HG03095 (cell line): ENCODE results near the gene TBX15.
"Not testable (repeated sequence)": the region's sequence is repeated elsewhere in the genome, so short reads cannot be mapped to it uniquely, and the experiment has no call there.

Experiments
- ATAC-seq: cut with Tn5 transposase; IDR thresholded peaks from one replicate; pipeline ENCODE4 v1.9.1; 2021; ENCODE audit warnings: moderate library complexity; ENCODE audit not compliant: unreplicated experiment

Gene TBX15

GRCh38 chr1:118960567-118961136 lies 27.5 kb downstream of the TBX15 start:
- ATAC-seq: no peak

GRCh38 chr1:118960026-118960561 lies 28.0 kb downstream of the TBX15 start:
- peak; percentile 88 for ATAC-seq

DNA sequence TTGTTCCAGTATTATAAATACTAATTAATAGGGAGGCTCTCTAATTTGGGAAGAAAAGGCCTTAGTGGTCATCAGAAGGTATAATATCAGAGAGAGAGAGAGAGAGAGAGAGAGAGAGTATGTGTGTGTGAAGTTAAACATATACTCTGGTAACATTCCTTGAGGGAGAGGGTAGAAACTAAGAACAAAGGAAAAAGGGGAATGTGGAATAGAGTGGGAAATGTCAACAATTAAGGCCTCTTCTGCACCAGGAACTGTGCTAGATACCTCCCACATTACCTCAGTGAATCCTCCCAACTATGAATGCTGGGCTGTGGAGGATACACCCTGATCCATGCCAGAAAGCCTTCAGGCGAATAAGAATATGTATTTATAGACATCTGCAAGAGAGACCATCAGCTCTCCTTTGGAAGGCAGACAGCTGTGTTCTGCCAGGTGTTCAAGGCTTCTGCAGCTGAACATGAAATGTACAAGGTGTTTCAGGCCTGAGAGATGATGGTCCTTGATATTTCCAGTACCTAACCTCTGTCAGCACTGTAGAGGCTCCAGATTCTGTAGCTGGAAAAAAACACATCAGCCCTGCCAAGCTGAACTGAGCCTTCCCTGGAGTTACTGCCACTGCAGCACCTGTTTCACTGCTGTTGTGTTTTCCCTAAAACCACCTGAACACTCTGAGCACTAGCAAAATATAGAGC lies 29.1 kb downstream of the TBX15 start:
- ATAC-seq: no peak

GRCh38 chr1:118958140-118958539 lies 30.0 kb downstream of the TBX15 start:
- ATAC-seq: no peak

- not testable (repeated sequence) for ATAC-seq
Observed at GRCh38 chr1:118957579-118957978, 30.6 kb downstream of the TBX15 start.

DNA sequence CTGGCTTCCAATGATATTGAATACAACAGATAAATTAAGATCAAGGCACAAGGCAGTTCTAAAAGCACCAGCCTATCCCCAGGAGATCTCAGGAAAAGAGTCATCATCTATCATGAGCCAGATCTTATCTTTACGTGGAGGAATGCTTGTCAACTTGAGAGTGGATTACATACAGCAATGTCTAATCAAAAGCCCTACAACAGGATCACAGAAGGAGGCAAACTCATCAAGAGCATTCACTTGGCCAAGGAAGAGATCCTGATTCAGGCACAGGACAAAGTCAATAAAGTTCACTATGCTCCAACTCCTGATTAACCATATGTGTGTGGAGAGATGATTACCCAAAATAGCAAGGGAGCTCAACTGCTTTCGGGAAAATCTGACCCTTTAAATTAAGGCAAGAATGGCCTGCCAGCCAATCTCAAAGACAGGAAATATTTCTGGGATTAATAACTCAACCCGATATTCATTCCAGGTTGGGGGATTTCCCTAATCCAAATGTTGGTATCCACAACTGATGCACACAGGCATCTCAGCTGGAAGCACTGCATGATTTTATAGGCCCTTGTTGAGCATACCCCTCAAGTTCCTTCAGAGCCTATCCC lies 33.7 kb downstream of the TBX15 start:
- ATAC-seq: no peak

DNA sequence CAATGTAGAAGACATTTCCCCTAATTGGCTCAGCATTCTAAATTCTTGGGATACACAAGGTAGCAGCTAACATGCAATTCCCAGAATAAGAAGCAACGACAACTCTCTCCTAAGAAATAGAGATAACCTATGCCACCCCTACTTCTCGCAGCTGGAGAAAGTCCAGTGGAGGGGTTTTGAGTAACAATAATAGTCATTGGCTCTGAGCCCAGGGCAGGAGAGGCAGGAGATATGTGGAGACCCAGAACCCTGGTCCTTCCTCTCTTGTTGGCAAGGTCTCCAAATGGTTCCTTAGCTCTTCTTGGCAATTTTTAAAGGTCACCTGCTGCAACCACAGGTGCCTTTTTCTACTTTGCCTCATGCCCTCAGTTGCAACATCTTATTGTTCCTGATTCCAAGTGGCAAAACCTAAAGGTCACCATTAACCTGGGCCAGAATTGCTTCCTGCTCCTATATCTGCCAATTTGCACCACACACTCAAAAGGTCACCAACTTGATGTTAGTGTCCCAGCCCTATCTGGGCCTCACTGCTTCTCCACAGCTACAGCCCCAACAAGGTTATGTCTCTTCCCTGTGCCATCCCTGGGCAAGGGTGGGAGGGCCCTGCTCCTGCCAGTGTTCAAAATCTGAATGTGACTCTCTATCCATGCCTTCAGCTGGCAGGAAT lies 36.7 kb downstream of the TBX15 start:
- ATAC-seq: no peak

DNA sequence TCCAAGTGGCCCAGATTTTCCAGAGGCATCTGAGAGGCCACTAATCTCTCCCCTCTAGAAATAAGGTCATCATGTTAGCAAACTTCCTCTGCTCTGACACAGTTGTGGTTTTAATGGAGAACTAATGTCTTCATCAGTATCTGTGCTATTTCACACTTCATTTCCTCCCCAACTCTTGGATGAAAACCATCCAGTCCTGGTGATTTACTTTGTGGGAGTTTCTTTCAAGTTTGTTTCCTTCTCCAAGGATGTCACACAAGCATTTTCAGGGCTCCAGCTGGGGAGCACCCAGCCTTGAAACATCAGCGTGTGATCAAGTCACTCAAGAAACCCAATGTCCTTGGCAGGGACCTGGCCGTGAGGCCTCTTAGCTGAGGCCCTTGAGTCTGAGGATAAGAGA lies 38.8 kb downstream of the TBX15 start:
- no peak for ATAC-seq

DNA sequence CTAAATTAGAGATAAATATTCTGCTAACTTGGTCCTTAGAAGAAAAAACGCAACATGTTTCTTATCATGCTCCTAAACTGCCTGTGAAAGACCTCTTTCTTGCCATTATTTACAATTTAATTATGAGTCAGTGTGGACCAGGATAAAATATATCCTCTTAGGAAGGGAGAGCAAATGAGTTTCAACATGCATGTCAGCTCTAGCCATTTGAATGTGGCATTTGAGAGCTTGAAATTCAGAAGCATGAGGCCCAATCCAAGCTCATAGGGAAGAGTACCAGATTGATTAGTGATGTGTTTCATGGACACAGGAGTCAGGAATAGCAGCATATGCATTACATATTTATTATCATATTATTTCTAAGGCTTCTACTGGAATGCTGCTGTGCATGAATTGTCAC lies 39.3 kb downstream of the TBX15 start:
- no peak for ATAC-seq

DNA sequence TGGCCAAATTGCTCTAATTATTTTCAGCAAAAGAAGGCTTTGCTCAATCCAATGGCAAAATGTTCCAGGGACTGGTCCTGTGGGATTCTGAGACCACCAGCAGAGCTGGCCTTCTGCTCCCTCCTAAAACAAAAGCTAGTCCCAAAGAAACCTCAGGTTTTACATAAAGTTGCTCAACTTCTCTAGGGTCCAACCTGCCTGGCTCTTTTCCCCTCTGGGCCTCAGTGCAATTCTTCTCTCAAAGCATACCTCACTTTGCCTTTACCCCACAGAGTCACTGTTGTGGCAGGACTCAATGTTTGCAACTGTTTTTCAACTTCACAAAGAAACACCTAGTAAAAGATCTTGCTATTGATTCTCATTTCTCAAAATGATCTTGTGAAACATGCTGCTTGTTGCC lies 39.8 kb downstream of the TBX15 start:
- ATAC-seq: no peak

- no peak for ATAC-seq
Observed at GRCh38 chr1:118947790-118948189, 40.4 kb downstream of the TBX15 start.

DNA sequence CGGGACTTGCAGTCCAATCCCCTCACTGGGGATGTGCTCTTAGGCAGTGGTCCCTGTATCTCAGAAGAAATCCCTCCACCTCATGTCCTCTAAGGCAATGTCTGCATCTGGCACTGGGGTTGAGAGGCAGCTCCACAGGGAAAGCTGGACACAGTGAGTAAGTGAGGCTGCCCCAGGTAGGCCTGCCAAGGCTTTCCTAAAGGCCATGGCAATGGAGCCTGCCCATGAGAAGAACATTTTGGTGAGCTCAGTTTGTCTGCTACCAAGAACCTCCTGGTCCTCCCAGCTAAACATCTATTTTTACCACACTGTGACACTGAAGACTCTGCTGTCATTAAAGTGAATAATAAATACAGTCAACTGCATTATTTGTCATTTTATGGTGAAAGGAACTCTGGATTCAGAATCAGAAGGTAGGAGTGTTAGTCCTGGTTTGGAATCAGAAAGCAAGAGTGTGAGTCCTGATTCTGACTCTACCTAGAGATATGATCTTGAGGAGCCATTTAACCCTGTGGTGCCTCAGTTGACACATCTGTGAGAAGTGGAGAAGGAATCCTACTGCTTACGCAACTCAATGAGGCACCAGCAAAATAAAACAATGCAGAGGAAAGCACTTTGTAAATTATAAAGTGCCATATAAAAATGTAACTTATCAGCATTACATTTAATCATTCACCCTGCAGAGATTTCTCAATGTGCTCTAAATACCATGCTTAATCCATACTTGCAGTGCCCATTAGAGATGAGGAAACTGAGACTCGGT lies 41.0 kb downstream of the TBX15 start:
- no peak for ATAC-seq

- no peak for ATAC-seq
Observed at GRCh38 chr1:118945489-118945888, 42.7 kb downstream of the TBX15 start.

DNA sequence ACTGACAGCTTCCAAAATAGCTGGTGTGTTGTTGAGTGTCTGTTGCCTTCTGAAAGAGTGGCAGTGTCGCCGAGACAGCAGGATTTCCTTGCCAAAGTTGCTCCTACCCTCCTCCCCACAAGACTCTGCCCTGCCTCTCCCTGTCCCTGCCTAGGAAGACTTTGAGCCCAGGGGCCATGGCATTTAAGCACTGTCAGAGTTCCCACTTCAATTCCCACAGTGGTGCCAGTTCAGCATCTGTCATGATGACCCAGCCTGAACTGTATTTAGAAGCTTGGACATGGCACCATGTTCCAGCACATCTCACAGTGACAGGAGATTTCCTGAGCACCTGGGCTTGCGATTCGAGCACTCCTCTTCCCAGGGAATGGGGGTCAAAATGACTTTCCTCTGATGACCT lies 43.6 kb downstream of the TBX15 start:
- no peak for ATAC-seq

DNA sequence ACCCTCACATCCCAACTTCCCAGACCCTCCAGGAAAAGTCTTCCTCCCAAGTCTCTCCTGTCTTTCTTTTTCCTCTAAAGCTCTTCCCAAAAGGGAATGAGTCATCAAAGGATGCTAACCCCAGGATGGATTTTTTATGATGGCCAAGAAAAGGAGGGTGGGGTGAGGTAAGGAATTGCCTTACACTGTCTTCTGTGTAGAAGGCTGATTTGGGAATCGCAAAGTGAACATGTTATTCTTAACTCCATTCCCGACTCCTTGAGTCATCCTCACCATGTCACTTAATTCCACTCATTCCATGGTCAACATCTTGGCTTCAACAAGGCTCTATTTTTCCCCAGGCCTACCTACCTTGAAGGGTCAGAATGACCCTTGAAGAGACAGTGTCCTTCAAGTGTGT lies 44.0 kb downstream of the TBX15 start:
- no peak for ATAC-seq

- ATAC-seq: no peak
Observed at GRCh38 chr1:118940957-118941356, 47.2 kb downstream of the TBX15 start.

DNA sequence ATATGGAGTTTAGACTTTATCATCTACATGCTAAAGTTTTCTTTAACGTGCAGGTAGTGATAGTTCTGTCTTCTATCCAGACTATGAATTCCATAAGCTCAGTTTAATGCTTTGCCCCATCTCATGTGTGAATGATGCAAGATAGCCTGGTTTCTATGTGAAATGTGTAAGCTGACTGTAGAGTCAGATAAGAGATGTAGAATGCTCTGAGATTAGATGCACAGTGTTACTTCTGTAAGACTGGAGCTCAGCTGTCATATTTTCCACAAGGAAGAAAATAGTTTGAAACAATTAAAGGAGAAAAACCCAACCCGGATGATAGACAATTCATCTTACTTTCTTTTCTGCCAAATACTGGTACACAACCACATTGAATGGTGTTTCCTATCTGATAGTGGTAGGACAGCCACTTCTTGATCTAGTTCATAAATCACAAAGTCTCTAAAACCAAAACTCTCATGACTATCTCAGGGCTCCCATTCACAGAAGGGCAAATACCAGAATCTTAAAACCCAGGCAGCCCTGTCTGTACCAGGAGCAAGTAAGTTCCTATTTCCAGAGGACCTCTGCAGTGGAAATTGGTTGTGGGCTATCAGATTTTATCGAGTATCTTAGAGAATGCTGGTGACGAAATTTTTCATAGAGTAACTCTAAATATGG lies 50.6 kb downstream of the TBX15 start:
- ATAC-seq: no peak

- ATAC-seq: no peak
Observed at GRCh38 chr1:118934706-118935105, 53.4 kb downstream of the TBX15 start.

DNA sequence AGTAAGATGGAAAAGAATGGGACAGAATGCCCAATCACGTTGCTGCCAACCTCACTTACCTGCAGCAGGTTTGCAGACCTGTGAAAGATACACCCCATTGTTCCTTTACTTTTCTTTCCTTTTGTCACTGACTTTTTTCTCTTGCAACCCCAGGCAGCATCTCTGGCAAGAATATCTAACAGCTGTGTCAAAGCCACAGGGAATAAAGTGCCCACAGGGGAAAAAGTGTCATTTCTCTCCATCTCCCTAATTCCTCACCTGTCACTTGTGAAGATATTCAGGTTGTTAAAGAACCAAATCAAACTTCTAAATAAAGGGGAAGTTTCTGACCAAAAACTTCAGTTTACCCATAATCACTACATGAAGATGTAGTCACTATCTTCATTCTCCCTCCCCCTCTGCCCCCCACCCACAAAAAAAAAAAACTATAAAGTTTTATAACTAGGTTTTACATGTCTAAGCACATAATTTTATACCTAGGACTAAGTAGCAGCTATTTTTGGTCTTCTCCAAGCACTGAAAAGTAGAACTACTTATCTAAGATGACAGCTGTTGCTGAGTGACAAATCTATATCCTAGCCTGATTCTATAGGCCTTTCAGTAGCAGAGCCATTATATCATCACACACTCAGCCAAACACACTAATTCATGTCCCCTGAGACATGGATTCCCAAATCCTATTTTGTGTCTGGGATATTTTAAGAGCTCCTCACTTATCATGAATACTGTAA lies 54.9 kb downstream of the TBX15 start:
- ATAC-seq: no peak

- no peak for ATAC-seq
Observed at GRCh38 chr1:118931876-118932275, 56.3 kb downstream of the TBX15 start.
